SK-N-MC (cell line): ENCODE data around the gene RNASEH2B.

Experiments
- DNase-seq: peaks from one replicate; pipeline ENCODE4 v3.0.0-alpha.2; 2011; ENCODE audit warnings: low read depth, low spot score
- H3K27ac ChIP-seq: fragments of 200-600 bp; sonication (generic); 2 replicates; pipeline ENCODE4 v1.5.1; 2016; ENCODE audit warnings: mixed run types
- H3K36me3 ChIP-seq: fragments of 200-600 bp; sonication (generic); 2 replicates; pipeline ENCODE4 v1.6.1; 2017; ENCODE audit warnings: antibody characterized with exemption, low read length, mixed read lengths; ENCODE audit not compliant: insufficient read depth
- H3K4me3 ChIP-seq: fragments of 200-600 bp; sonication (generic); 2 replicates; pipeline ENCODE4 v1.5.1; 2016
- H3K9ac ChIP-seq: fragments of 200-600 bp; sonication (generic); 2 replicates; pipeline ENCODE4 v1.8.0; 2017; ENCODE audit warnings: mixed run types, mixed read lengths; ENCODE audit not compliant: insufficient read length
- H3K9me3 ChIP-seq: fragments of 200-600 bp; sonication (generic); 2 replicates; pipeline ENCODE4 v1.6.1; 2017; ENCODE audit warnings: low read depth, mild to moderate bottlenecking, antibody characterized with exemption, low read length, moderate library complexity, mixed read lengths
- EZH2 ChIP-seq: fragments of 200-600 bp; sonication (generic); IDR thresholded peaks from one replicate; pipeline ENCODE4 v1.6.1; 2017; ENCODE audit warnings: antibody characterized with exemption
- FOXP2 ChIP-seq: optimal IDR thresholded peaks from 2 replicates; pipeline ENCODE3; 2011; ENCODE audit warnings: mild to moderate bottlenecking, moderate library complexity; ENCODE audit not compliant: insufficient read depth; ENCODE audit errors: extremely low read length, control extremely low read depth
- POLR2AphosphoS5 ChIP-seq: IDR thresholded peaks from 2 replicates; pipeline ENCODE4 v1.6.1; 2012; ENCODE audit warnings: mild to moderate bottlenecking, low read depth, low read length, borderline replicate concordance

RNASEH2B gene

DNA sequence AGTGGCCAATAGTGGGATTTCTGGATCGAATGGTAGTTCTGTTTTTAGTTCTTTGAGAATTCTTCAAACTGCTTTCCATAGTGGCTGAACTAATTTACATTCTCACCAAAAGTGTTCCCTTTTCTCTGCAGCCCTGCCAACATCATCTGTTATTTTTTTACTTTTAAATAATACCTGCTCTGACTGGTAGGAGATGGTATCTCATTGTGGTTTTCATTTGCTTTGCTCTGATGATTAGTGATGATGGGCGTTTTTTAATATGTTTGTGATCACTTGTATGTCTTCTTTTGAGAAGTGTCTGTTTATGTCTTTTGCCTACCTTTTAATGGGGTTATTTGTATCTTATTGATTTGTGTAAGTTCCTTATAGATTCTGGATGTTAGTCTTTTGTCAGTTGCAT lies 48.0 kb downstream of the RNASEH2B start:
- Histone ChIP-seq H3K27ac (no peak overlapping the region), H3K4me3 (no peak overlapping the region), H3K9me3 (0 out of 2 replicates have a peak, but pooled peaks cover 5% of the 10 kb centered on the region), H3K9ac (no peak overlapping the region), H3K36me3 (peaks cover 11% of the 10 kb centered on the region)
- no peak for DNase-seq
- TF ChIP-seq FOXP2 (no peak), POLR2AphosphoS5 (no peak), EZH2 (no peak)

DNA sequence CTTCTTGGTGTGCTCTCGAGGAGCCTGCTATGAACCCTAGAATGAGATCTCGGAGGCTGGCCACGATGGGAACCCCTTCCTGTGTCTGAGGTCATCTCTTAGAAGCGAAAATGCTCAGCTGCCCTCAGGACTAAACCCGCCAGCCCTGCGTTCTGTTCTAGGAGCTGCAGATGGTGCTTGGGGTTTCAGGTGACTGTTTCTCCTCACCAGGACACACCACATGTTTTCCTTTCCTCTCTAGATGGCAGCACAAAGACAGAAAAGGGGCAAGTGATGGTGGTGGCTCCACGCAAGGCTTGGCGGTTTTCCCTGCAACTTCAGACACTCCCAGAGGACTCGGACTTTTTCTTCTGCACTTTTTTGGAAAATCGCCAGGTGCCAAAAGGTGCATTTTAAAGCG lies 60.1 kb downstream of the RNASEH2B start:
- no peak overlapping the region for H3K9ac ChIP-seq
- H3K27ac ChIP-seq, result no peak overlapping the region
- H3K36me3 ChIP-seq, result peaks cover 10% of the 10 kb centered on the region
- H3K9me3 ChIP-seq, result no peaks in the 10 kb centered on the region
- no peak overlapping the region for H3K4me3 ChIP-seq
- DNase-seq, result no peak
- no peak for TF ChIP-seq EZH2
- no peak for TF ChIP-seq POLR2AphosphoS5
- TF ChIP-seq FOXP2, result no peak

DNA sequence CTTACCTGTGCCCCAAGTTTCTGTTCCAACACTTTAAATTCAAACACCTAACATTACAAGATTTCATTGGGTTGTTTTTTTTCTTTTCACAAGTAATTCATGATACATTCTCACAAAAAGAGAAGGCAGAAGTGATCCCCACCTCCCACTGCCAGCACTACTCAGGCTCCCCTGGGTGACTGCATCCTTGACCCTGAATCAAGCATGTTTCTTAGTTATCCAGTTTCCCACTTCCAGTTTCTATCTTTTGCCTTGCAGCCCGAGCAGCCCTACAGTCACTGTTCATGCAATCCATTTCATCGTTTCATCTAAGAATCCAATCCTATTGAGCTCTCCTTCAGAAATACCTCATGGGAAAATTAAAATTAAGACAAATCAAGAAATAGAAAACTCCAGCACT lies 61.4 kb downstream of the RNASEH2B start:
- TF ChIP-seq FOXP2 (no peak), POLR2AphosphoS5 (no peak), EZH2 (no peak)
- Histone ChIP-seq H3K9me3 (no peaks in the 10 kb centered on the region), H3K4me3 (no peak overlapping the region), H3K36me3 (peaks cover 2% of the 10 kb centered on the region; the same call in 1 of the 2 replicates), H3K27ac (no peak overlapping the region), H3K9ac (no peak overlapping the region)
- no peak for DNase-seq

DNA sequence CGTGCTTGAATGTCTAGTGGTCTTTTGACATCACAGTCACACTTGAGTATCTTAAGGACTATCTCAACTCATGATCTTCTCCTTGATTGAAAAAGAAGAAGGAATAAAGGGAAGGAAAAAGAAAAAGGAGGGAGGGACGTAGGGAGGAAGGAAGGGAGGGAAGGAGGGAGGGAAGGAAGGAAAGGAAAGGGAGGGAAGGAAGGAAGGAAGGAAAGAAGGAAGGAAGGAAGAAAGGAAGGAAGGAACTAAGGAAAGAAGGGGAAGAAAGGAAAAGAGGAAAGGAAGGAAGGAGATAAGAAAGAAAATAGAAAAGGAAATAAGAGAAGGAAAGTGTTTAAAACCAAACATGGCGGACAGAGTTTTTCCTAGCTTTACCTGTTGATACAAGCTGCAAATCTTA lies 64.7 kb downstream of the RNASEH2B start:
- H3K4me3 ChIP-seq, result no peak overlapping the region
- TF ChIP-seq POLR2AphosphoS5 (no peak), FOXP2 (no peak), EZH2 (no peak)
- no peaks in the 10 kb centered on the region for H3K9me3 ChIP-seq
- no peak overlapping the region for H3K9ac ChIP-seq
- H3K27ac ChIP-seq, result no peak overlapping the region
- H3K36me3 ChIP-seq, result no peaks in the 10 kb centered on the region; the same call in 1 of the 2 replicates
- no peak for DNase-seq

DNA sequence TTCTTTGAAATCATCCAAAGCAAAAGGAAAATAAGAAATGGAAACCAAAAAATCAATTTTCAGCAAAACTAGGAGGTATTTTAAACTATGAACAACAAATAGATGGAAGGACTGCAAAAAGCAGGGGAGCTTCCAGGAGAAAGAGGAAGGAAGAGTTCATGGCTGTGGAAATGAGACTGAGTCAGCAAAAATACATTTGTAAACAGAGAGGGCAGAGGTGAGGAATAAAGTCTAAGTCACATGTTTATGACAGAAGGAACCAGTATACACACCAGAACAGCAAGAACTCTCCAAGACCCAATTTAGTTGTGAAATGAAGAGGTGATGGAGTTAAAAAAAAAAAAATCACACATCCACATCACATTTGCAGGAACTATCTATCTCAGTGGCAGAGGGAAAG lies 69.6 kb downstream of the RNASEH2B start:
- TF ChIP-seq EZH2 (no peak), POLR2AphosphoS5 (no peak), FOXP2 (no peak)
- Histone ChIP-seq H3K9me3 (no peaks in the 10 kb centered on the region), H3K4me3 (no peak overlapping the region), H3K27ac (no peak overlapping the region), H3K36me3 (no peaks in the 10 kb centered on the region), H3K9ac (no peak overlapping the region)
- DNase-seq, result no peak

DNA sequence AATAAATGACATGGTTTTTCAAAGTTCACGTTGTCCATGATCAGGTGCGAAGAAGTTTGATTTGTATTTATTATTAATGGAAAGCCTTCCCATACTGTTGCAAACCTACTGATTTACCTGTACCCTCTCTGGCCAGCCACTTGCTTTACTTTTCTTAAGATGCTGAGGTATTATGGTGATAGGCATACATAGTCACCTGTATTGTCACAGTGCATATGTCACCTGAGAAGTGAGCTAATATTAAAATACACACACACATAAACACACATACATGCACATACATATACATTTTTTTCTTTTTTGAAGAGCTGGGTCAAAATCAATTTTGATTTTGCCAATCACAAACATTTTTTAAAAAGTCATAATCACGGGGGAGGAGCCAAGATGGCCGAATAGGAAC lies 72.1 kb downstream of the RNASEH2B start:
- Histone ChIP-seq H3K27ac (no peak overlapping the region), H3K4me3 (no peak overlapping the region), H3K9ac (no peak overlapping the region), H3K36me3 (no peaks in the 10 kb centered on the region), H3K9me3 (no peaks in the 10 kb centered on the region)
- TF ChIP-seq FOXP2, result no peak
- TF ChIP-seq EZH2, result no peak
- TF ChIP-seq POLR2AphosphoS5, result no peak
- no peak for DNase-seq

DNA sequence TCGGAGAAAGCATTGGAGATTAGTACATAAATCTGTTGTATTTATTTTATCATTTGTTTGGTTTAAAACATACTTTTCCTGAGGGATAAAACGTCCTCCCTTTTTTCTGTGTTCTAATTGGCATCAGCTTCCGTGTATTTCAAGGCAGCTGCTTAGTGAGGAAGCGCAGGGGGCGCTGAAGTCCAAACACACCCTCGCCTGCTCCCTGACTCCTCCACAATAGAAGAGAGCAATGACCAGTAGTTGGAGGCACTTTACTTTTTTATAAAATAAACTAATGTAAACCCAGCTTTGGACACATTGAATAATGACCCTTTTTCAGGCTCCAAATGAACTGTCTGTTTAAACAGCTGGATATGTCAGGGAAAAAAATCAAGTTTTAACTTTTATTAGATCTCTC lies 79.9 kb downstream of the RNASEH2B start:
- no peak overlapping the region for H3K27ac ChIP-seq
- no peaks in the 10 kb centered on the region for H3K36me3 ChIP-seq
- no peaks in the 10 kb centered on the region; the same call in 1 of the 2 replicates for H3K9me3 ChIP-seq
- no peak overlapping the region for H3K9ac ChIP-seq
- DNase-seq, result no peak
- no peak overlapping the region for H3K4me3 ChIP-seq
- TF ChIP-seq EZH2, result no peak
- TF ChIP-seq FOXP2, result no peak
- no peak for TF ChIP-seq POLR2AphosphoS5

DNA sequence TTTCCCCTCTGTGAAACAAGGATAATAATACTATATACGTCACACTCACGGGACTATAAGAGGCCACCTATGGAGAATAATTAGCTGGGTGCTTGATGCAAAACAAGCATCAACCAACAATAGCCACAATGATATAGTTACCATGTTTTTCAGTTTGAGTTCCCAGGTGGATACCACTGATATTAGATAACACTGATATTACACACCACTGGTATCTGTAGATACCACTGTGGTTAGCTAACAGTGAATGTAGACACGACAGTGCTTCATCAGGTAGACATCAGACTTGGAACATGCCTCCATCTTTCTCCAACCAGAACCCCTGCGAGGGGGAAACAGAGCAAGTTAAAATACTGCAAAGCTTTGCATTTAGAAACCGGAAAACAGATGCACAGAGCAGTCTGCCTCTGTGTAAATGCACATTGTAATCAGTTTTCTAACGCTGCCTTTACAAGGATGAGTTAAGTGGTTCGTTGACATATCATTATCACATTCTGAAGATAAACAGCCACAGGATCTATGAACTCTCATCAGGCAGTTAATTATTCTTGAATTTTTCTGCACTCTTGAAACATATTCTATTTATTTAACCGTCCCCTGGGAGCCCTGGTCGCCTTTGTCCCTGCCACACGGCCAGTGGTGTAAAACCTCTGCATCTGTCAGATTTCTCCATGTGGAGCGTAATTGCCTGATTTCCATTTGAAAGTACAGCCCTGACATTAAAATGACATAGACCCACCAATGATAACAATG lies 80.7 kb downstream of the RNASEH2B start:
- H3K36me3 ChIP-seq, result no peaks in the 10 kb centered on the region
- TF ChIP-seq FOXP2, result no peak
- peak; percentile 16; the same call in 1 of the 2 replicates for TF ChIP-seq POLR2AphosphoS5
- TF ChIP-seq EZH2, result no peak
- no peaks in the 10 kb centered on the region; the same call in 1 of the 2 replicates for H3K9me3 ChIP-seq
- H3K27ac ChIP-seq, result no peak overlapping the region
- H3K9ac ChIP-seq, result no peak overlapping the region
- no peak for DNase-seq
- peak overlapping the region; percentile 13; the same call in 1 of the 2 replicates for H3K4me3 ChIP-seq
